H9 (cell line): ENCODE measurements around the gene COX7A2L. TPM values are rescaled to one million over a fixed set of nuclear protein-coding genes. Genes with fewer than 3 reads are reported as not detected.

ENCODE experiments used
- DNase-seq: peaks from one replicate; pipeline ENCODE4 v3.0.0-alpha.2; 2017
- H2AFZ ChIP-seq: one replicate; pipeline ENCODE4 v1.6.1; 2013; ENCODE audit warnings: mild to moderate bottlenecking, low read length, control low read depth, moderate library complexity
- H2AK5ac ChIP-seq: 2 replicates; pipeline ENCODE4 v1.6.1; 2013; ENCODE audit warnings: low read length, control low read depth, mixed read lengths; ENCODE audit not compliant: insufficient read length
- H2BK120ac ChIP-seq: one replicate; pipeline ENCODE4 v1.6.1; 2013; ENCODE audit warnings: low read depth, mild to moderate bottlenecking, low read length, control low read depth, inconsistent platforms; ENCODE audit not compliant: poor library complexity, severe bottlenecking
- H2BK12ac ChIP-seq: 2 replicates; pipeline ENCODE4 v1.6.1; 2013; ENCODE audit warnings: low read length, control low read depth, mixed read lengths, low read depth; ENCODE audit not compliant: insufficient read length
- H2BK15ac ChIP-seq: 2 replicates; pipeline ENCODE4 v1.6.1; 2013; ENCODE audit warnings: low read depth, low read length, control low read depth
- H2BK20ac ChIP-seq: one replicate; pipeline ENCODE4 v1.6.1; 2013; ENCODE audit warnings: low read depth, mild to moderate bottlenecking, low read length, control low read depth, inconsistent platforms; ENCODE audit not compliant: poor library complexity, severe bottlenecking
- H2BK5ac ChIP-seq: 2 replicates; pipeline ENCODE4 v1.6.1; 2013; ENCODE audit warnings: low read length, control low read depth, mixed read lengths; ENCODE audit not compliant: insufficient read length
- H3K14ac ChIP-seq: 2 replicates; pipeline ENCODE4 v1.6.1; 2013; ENCODE audit warnings: low read length, control low read depth; ENCODE audit not compliant: insufficient read depth
- H3K18ac ChIP-seq: 2 replicates; pipeline ENCODE4 v1.6.1; 2013; ENCODE audit warnings: low read depth, mild to moderate bottlenecking, mixed read lengths, low read length, control low read depth; ENCODE audit not compliant: insufficient read length
- H3K23ac ChIP-seq: 2 replicates; pipeline ENCODE4 v1.6.1; 2013; ENCODE audit warnings: low read length, control low read depth, mixed read lengths, low read depth; ENCODE audit not compliant: insufficient read length
- H3K23me2 ChIP-seq: 2 replicates; pipeline ENCODE4 v1.6.1; 2013; ENCODE audit warnings: low read depth, mild to moderate bottlenecking, mixed read lengths, low read length, control low read depth; ENCODE audit not compliant: insufficient read length, poor library complexity, severe bottlenecking
- H3K27ac ChIP-seq: 2 replicates; pipeline ENCODE4 v1.5.1; 2013; ENCODE audit warnings: low read length, control low read depth, mixed read lengths, low read depth; ENCODE audit not compliant: insufficient read length
- H3K27me3 ChIP-seq: 2 replicates; pipeline ENCODE4 v1.6.1; 2013; ENCODE audit warnings: low read length, control low read depth, inconsistent platforms; ENCODE audit not compliant: insufficient read depth
- H3K4ac ChIP-seq: 2 replicates; pipeline ENCODE4 v1.6.1; 2013; ENCODE audit warnings: low read depth, mild to moderate bottlenecking, control low read depth, inconsistent platforms, low read length, moderate library complexity
- H3K4me1 ChIP-seq: 2 replicates; pipeline ENCODE4 v1.6.1; 2013; ENCODE audit warnings: low read length, control low read depth, inconsistent platforms; ENCODE audit not compliant: insufficient read depth
- H3K4me2 ChIP-seq: 2 replicates; pipeline ENCODE4 v1.6.1; 2013; ENCODE audit warnings: low read length, control low read depth, mixed read lengths; ENCODE audit not compliant: insufficient read length, insufficient read depth
- H3K56ac ChIP-seq: 2 replicates; pipeline ENCODE4 v1.6.1; 2013; ENCODE audit warnings: low read depth, mild to moderate bottlenecking, mixed read lengths, low read length, control low read depth; ENCODE audit not compliant: insufficient read length
- H3K79me1 ChIP-seq: 2 replicates; pipeline ENCODE4 v1.6.1; 2013; ENCODE audit warnings: low read depth, mild to moderate bottlenecking, moderate library complexity, low read length, control low read depth, inconsistent platforms; ENCODE audit not compliant: insufficient read depth, poor library complexity, severe bottlenecking
- H3K79me2 ChIP-seq: 2 replicates; pipeline ENCODE4 v1.6.1; 2013; ENCODE audit warnings: low read length, control low read depth, inconsistent platforms; ENCODE audit not compliant: insufficient read depth
- H3K9ac ChIP-seq: 2 replicates; pipeline ENCODE4 v1.6.1; 2013; ENCODE audit warnings: low read length, control low read depth, mixed read lengths; ENCODE audit not compliant: insufficient read length; ENCODE audit errors: extremely low read depth
- H3K9me3 ChIP-seq: one replicate; pipeline ENCODE4 v1.6.1; 2013; ENCODE audit warnings: low read depth, low read length, inconsistent platforms; ENCODE audit not compliant: control insufficient read depth
- H3T11ph ChIP-seq: one replicate; pipeline ENCODE4 v1.6.1; 2013; ENCODE audit warnings: mild to moderate bottlenecking, low read length, control low read depth, inconsistent platforms
- H4K20me1 ChIP-seq: one replicate; pipeline ENCODE4 v1.6.1; 2013; ENCODE audit not compliant: control insufficient read depth, insufficient read length, insufficient read depth
- H4K5ac ChIP-seq: 2 replicates; pipeline ENCODE4 v1.6.1; 2013; ENCODE audit warnings: low read depth, mild to moderate bottlenecking, mixed read lengths, low read length, control low read depth; ENCODE audit not compliant: insufficient read length
- H4K8ac ChIP-seq: replicated peaks from 2 replicates; pipeline ENCODE4 v1.6.1; 2013; ENCODE audit warnings: low read length, control low read depth, mixed read lengths, low read depth; ENCODE audit not compliant: insufficient read length
- H4K91ac ChIP-seq: 2 replicates; pipeline ENCODE4 v1.6.1; 2013; ENCODE audit warnings: low read depth, mild to moderate bottlenecking, moderate library complexity, mixed read lengths, low read length, control low read depth; ENCODE audit not compliant: insufficient read length
- H3K27ac Mint-ChIP-seq, 3 experiments: 2 replicates in 2 of 3; 3 replicates in 1 of 3; pipeline ENCODE4 v1.8.0; 2020 to 2021; ENCODE audit warnings: mixed read lengths in 3 of 3, mild to moderate bottlenecking in 1 of 3, moderate library complexity in 1 of 3
- H3K27me3 Mint-ChIP-seq: 2 replicates; pipeline ENCODE4 v1.8.0; 2021; ENCODE audit warnings: low read depth, mild to moderate bottlenecking, moderate library complexity, mixed read lengths
- H3K36me3 Mint-ChIP-seq, 3 experiments: 2 replicates in 2 of 3; 3 replicates in 1 of 3; pipeline ENCODE4 v1.8.0; 2020 to 2021; ENCODE audit warnings: low read depth in 3 of 3, mixed read lengths in 3 of 3; ENCODE audit not compliant: insufficient read depth in 1 of 3
- H3K4me1 Mint-ChIP-seq, 2 experiments: 2 replicates each; pipeline ENCODE4 v1.8.0; 2020; ENCODE audit warnings: mixed read lengths in 2 of 2
- H3K4me3 Mint-ChIP-seq, 2 experiments: 2 replicates in 1 of 2; 3 replicates in 1 of 2; pipeline ENCODE4 v1.8.0; 2020 to 2021; ENCODE audit warnings: mild to moderate bottlenecking in 2 of 2, mixed read lengths in 2 of 2, moderate library complexity in 1 of 2
- H3K9me3 Mint-ChIP-seq, 2 experiments: 2 replicates in 1 of 2; 3 replicates in 1 of 2; pipeline ENCODE4 v1.8.0; 2020; ENCODE audit warnings: mild to moderate bottlenecking in 2 of 2, mixed read lengths in 2 of 2, moderate library complexity in 1 of 2
- CTCF ChIP-seq: fragments of 200-600 bp; sonication (generic); conservative IDR thresholded peaks from 3 replicates; pipeline ENCODE4 v1.8.0; 2021; ENCODE audit warnings: antibody characterized with exemption, mild to moderate bottlenecking
- WGBS: extraction: QIAGEN DNeasy Blood & Tissue Kit; methylation state at CpG from one replicate; pipeline ENCODE4 v1.1.7; 2013; ENCODE audit warnings: missing lambda C conversion rate, low lambda C conversion rate, mixed read lengths; ENCODE audit not compliant: insufficient read length; ENCODE audit errors: extremely low coverage; 5-methylcytosine and 5-hydroxymethylcytosine counted together
- total RNA-seq: library from RNA; stranded (reverse); gene quantifications from 2 replicates; pipeline ENCODE4 v1.2.1, GENCODE V29; 2021

Gene COX7A2L
- total RNA-seq, 1 experiment from 2014 or later, result 102 TPM

GRCh38 chr2:42303252-42303651 is 57.8 kb downstream of the COX7A2L start:
- Histone ChIP-seq H2BK20ac (no peak overlapping the region), H4K91ac (no peak overlapping the region), H2BK12ac (no peak overlapping the region), H3K9me3 (no peaks in the 10 kb centered on the region), H4K20me1 (no peaks in the 10 kb centered on the region), H3K14ac (no peak overlapping the region), H2BK5ac (no peak overlapping the region), H4K5ac (no peak overlapping the region), H3K79me2 (no peaks in the 10 kb centered on the region), H2BK120ac (no peak overlapping the region), H2BK15ac (no peak overlapping the region), H3K18ac (no peak overlapping the region), H4K8ac (no peak overlapping the region), H3K56ac (no peak overlapping the region), H3K27ac (no peak overlapping the region), H3K79me1 (no peaks in the 10 kb centered on the region), H3K23ac (no peak overlapping the region), H2AFZ (no peak overlapping the region), H3K4ac (no peak overlapping the region), H3K4me1 (no peaks in the 10 kb centered on the region), H2AK5ac (no peak overlapping the region), H3K23me2 (no peaks in the 10 kb centered on the region), H3K27me3 (no peaks in the 10 kb centered on the region), H3K9ac (no peak overlapping the region), H3T11ph (no peak overlapping the region), H3K4me2 (no peak overlapping the region)
- H3K27ac Mint-ChIP-seq, result no peak overlapping the region; a peak in 1 of 7 replicates
- H3K9me3 Mint-ChIP-seq, result no peaks in the 10 kb centered on the region
- DNase-seq, result no peak
- peaks cover 21 to 53% (median 27%) of the 10 kb centered on the region in 3 experiments; a peak in 6 of 7 replicates for H3K36me3 Mint-ChIP-seq
- 100% methylated on average over 1 of the region's 3 CpGs for WGBS
- no peaks in the 10 kb centered on the region for H3K27me3 Mint-ChIP-seq
- no peak for TF ChIP-seq CTCF
- H3K4me1 Mint-ChIP-seq, result no peaks in the 10 kb centered on the region
- no peak overlapping the region for H3K4me3 Mint-ChIP-seq
